ENCODE data around the gene DENND1C. TPM values are rescaled to one million over a fixed set of nuclear protein-coding genes. Genes with fewer than 3 reads are reported as not detected.

The DENND1C gene
- total RNA-seq, 1 experiment from 2014 or later, result 0.06 TPM

- no peak for DNase-seq (ENCODE audit: low read depth)
Measured at GRCh38 chr19:6424195-6424938, 57.2 kb downstream of the DENND1C start, which contains the start of gene KHSRP. KHSRP (minus strand) TSS chr19:6424811; CDS start chr19:6424701, 110 bp downstream.

- peak; percentile 45 for DNase-seq (ENCODE audit: low read depth)
Measured at GRCh38 chr19:6423499-6424194, 57.9 kb downstream of the DENND1C start.

- DNase-seq (ENCODE audit: low read depth), result no peak
Measured at GRCh38 chr19:6421075-6422014, 60.2 kb downstream of the DENND1C start.

GRCh38 chr19:6418562-6418932 lies 63.0 kb downstream of the DENND1C start:
- no peak for DNase-seq (ENCODE audit: low read depth)

- DNase-seq (ENCODE audit: low read depth), result no peak
Measured at GRCh38 chr19:6417713-6418561, 63.6 kb downstream of the DENND1C start.

Small RNAs within 50 kb of the gene (small RNA-seq; reads per million reads assigned to genes)
- not detected for gene AC010503.2

Other genes starting within 250 kb of the DENND1C start
- gene MLLT1, start 201.8 kb downstream of the DENND1C start, total RNA-seq (2014; rRNA removed; shearing (Covaris generic)), result 18.0 and 30.0 TPM in 2 replicates
- gene ACER1, start 148.2 kb downstream of the DENND1C start, total RNA-seq (2014; rRNA removed; shearing (Covaris generic)), result not detected in 2 replicates
- gene CLPP, start 120.3 kb downstream of the DENND1C start, total RNA-seq (2014; rRNA removed; shearing (Covaris generic)), result 141 and 155 TPM in 2 replicates
- gene ALKBH7, start 109.0 kb downstream of the DENND1C start, total RNA-seq (2014; rRNA removed; shearing (Covaris generic)), result 15.0 and 20.3 TPM in 2 replicates
- 1.5 and 2.0 TPM in 2 replicates for gene PSPN, start 105.9 kb downstream of the DENND1C start, total RNA-seq (2014; rRNA removed; shearing (Covaris generic))
- gene GTF2F1, start 88.6 kb downstream of the DENND1C start, total RNA-seq (2014; rRNA removed; shearing (Covaris generic)), result 68.4 and 73.1 TPM in 2 replicates
- gene KHSRP, start 57.0 kb downstream of the DENND1C start, total RNA-seq (2014; rRNA removed; shearing (Covaris generic)), result 207 and 270 TPM in 2 replicates
- gene SLC25A41, start 48.0 kb downstream of the DENND1C start, total RNA-seq (2014; rRNA removed; shearing (Covaris generic)), result 0.18 TPM in 1 of 2 replicates, not detected in the other
- gene SLC25A23, start 22.0 kb downstream of the DENND1C start, total RNA-seq (2014; rRNA removed; shearing (Covaris generic)), result 34.8 and 39.5 TPM in 2 replicates
- gene CRB3, start 17.5 kb downstream of the DENND1C start, total RNA-seq (2014; rRNA removed; shearing (Covaris generic)), result not detected in 2 replicates
- 0.60 and 1.9 TPM in 2 replicates for gene TUBB4A, start 20.5 kb upstream of the DENND1C start, total RNA-seq (2014; rRNA removed; shearing (Covaris generic))
- 35.7 and 45.9 TPM in 2 replicates for gene TNFSF9, start 49.2 kb upstream of the DENND1C start, total RNA-seq (2014; rRNA removed; shearing (Covaris generic))
- gene CD70, start 109.4 kb upstream of the DENND1C start, total RNA-seq (2014; rRNA removed; shearing (Covaris generic)), result 136 and 156 TPM in 2 replicates
- not detected in 2 replicates for gene TNFSF14, start 188.4 kb upstream of the DENND1C start, total RNA-seq (2014; rRNA removed; shearing (Covaris generic))
- 0.07 and 0.14 TPM in 2 replicates for gene C3, start 238.9 kb upstream of the DENND1C start, total RNA-seq (2014; rRNA removed; shearing (Covaris generic))